ENCODE measurements around the gene PCCA. TPM values are rescaled to one million over a fixed set of nuclear protein-coding genes. Genes with fewer than 3 reads are reported as not detected.

The PCCA gene
- total and polyA plus RNA-seq, 8 donors = 26.8 to 48.9 (median 37.6) TPM

- Histone ChIP-seq H3K9me3 (no peaks in the 10 kb centered on the region), H3K27me3 (no peaks in the 10 kb centered on the region), H3K27ac (no peak overlapping the region), H3K4me3 (no peak overlapping the region), H3K4me1 (no peaks in the 10 kb centered on the region), H3K36me3 (no peaks in the 10 kb centered on the region)
- no peak for TF ChIP-seq CTCF (IDR thresholded peaks at IDR 0.05)
- intact Hi-C loops (cut with DNase I) = no loop called here
- no peak for DNase-seq
- no peak for ATAC-seq
Measured at GRCh38 chr13:100363874-100364273, 275.0 kb downstream of the PCCA start.

DNA sequence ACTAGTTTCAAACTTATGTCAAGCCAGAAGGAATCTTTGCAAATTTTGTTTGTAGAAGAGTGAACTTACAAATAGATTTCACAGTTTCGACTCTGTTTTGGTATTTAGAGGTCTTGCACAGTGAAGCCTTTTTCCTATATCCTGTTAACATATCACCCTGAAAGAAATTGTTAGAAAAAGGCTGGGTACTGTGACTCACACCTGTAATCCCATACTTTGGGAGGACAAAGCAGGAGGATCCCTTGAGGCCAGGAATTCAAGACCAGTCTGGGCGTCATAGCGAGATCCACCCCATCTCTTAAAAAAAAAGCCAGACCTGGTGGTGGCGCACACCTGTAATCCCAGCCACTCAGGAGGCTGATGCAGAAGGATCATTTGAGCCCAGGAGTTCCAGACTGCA lies 275.7 kb downstream of the PCCA start:
- no peaks in the 10 kb centered on the region for H3K9me3 ChIP-seq
- no peak overlapping the region for H3K27ac ChIP-seq
- intact Hi-C loops (cut with DNase I) = no loop called here
- H3K4me1 ChIP-seq = no peaks in the 10 kb centered on the region
- H3K36me3 ChIP-seq = no peaks in the 10 kb centered on the region
- DNase-seq = no peak
- ATAC-seq = no peak
- H3K27me3 ChIP-seq = no peaks in the 10 kb centered on the region
- no peak overlapping the region for H3K4me3 ChIP-seq
- TF ChIP-seq CTCF (IDR thresholded peaks at IDR 0.05) = no peak

DNA sequence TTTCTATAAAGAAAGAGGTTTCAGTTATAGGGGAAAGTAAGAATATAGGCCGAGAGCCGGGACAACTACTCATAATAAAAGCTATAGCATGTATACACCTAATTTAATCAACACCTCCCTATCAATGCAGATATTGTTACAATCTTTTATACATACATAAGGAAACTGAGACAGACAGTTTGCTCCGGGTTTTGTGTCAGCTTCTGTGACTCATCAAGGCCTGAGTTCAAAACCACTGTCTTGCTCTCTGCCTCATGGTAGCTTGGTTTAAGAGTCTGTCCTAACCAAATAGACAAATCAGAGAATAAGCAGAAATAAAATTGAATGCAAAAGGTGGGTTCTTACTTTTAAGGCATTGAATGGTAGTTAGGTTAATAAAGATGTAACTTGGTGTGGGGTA lies 276.8 kb downstream of the PCCA start:
- Histone ChIP-seq H3K36me3 (no peaks in the 10 kb centered on the region), H3K4me3 (no peak overlapping the region), H3K9me3 (no peaks in the 10 kb centered on the region), H3K27ac (no peak overlapping the region), H3K4me1 (no peaks in the 10 kb centered on the region), H3K27me3 (no peaks in the 10 kb centered on the region)
- no peak for DNase-seq
- intact Hi-C loops (cut with DNase I) = no loop called here
- TF ChIP-seq CTCF (IDR thresholded peaks at IDR 0.05) = no peak
- ATAC-seq = no peak

DNA sequence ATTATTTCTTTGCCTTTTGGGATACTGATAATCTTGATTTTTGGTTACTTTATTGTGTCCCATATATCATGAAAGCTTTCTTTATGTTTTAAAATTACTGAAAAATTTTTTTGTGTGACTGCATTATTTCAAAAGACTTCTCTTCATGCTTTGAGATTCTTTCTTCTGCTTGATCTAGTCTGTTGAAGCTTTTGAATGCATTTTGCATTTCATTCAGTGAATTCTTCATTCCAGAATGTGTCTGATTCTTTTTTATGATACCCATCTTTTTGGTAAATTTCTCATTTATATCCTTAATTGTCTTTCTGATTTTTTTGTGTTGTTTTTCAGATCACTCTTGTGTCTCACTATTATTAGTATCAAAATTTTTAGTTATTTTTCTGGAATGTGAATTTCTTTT lies 289.6 kb downstream of the PCCA start:
- no peak for DNase-seq
- Histone ChIP-seq H3K4me3 (no peak overlapping the region), H3K4me1 (no peaks in the 10 kb centered on the region), H3K27me3 (no peaks in the 10 kb centered on the region), H3K27ac (no peak overlapping the region), H3K9me3 (peaks cover 0 to 49% of the 10 kb centered on the region in 2 donors), H3K36me3 (peaks cover 0 to 19% of the 10 kb centered on the region in 2 donors)
- no peak for ATAC-seq
- no peak for TF ChIP-seq CTCF (IDR thresholded peaks at IDR 0.05)
- intact Hi-C loops (cut with DNase I) = no loop called here

- Histone ChIP-seq H3K9me3 (peaks cover 0 to 24% of the 10 kb centered on the region in 2 donors), H3K27me3 (no peaks in the 10 kb centered on the region), H3K27ac (no peak overlapping the region), H3K36me3 (peaks cover 0 to 6% of the 10 kb centered on the region in 2 donors), H3K4me1 (no peaks in the 10 kb centered on the region), H3K4me3 (no peak overlapping the region)
- DNase-seq = no peak
- ATAC-seq = no peak
- intact Hi-C loops (cut with DNase I) = no loop called here
- no peak for TF ChIP-seq CTCF (IDR thresholded peaks at IDR 0.05)
Measured at GRCh38 chr13:100381595-100382224, 292.8 kb downstream of the PCCA start.
